NOMO-1 treated with dmso at 0.1 percent for 144 hours (cell line): Measurements from ENCODE around the gene ARHGEF1.
"Not testable (repeated sequence)": the region's sequence is repeated elsewhere in the genome, so short reads cannot be mapped to it uniquely, and the experiment has no call there.

ENCODE experiments used
- DNase-seq: peaks from one replicate; lab custom pipeline; 2025; ENCODE audit not compliant: unreplicated experiment; lab: John Stamatoyannopoulos, UW

ARHGEF1 gene

GRCh38 chr19:41904118-41904870 lies 21.3 kb downstream of the ARHGEF1 start:
- no peak for DNase-seq

- no peak for DNase-seq
Measured at GRCh38 chr19:41905273-41906002, 22.5 kb downstream of the ARHGEF1 start.

GRCh38 chr19:41906271-41906670 lies 23.3 kb downstream of the ARHGEF1 start:
- DNase-seq = no peak

- DNase-seq = no peak
Measured at GRCh38 chr19:41906916-41907680, 24.1 kb downstream of the ARHGEF1 start.

GRCh38 chr19:41907994-41908615 lies 25.1 kb downstream of the ARHGEF1 start:
- DNase-seq = no peak

- DNase-seq = no peak
Measured at GRCh38 chr19:41908724-41909464, 25.9 kb downstream of the ARHGEF1 start.

GRCh38 chr19:41909706-41910105 lies 26.7 kb downstream of the ARHGEF1 start:
- no peak for DNase-seq

- DNase-seq = no peak
Measured at GRCh38 chr19:41910240-41910991, 27.4 kb downstream of the ARHGEF1 start.

GRCh38 chr19:41910992-41911888 lies 28.3 kb downstream of the ARHGEF1 start:
- DNase-seq = no peak

GRCh38 chr19:41911889-41912731 lies 29.1 kb downstream of the ARHGEF1 start:
- DNase-seq = no peak

- DNase-seq = no peak
Measured at GRCh38 chr19:41912899-41913537, 30.0 kb downstream of the ARHGEF1 start.

- DNase-seq = no peak
Measured at GRCh38 chr19:41913538-41914423, 30.8 kb downstream of the ARHGEF1 start.

- not testable (repeated sequence) for DNase-seq
Measured at GRCh38 chr19:41914424-41914834, 31.4 kb downstream of the ARHGEF1 start.

GRCh38 chr19:41915021-41915775 lies 32.2 kb downstream of the ARHGEF1 start:
- no peak for DNase-seq

- no peak for DNase-seq
Measured at GRCh38 chr19:41915776-41916414, 32.9 kb downstream of the ARHGEF1 start.
